Activated B cell treated with CpG ODN at 0.5 μM for 24 hours (primary cell): Measurements from ENCODE around the gene TTN. TPM values are rescaled to one million over a fixed set of nuclear protein-coding genes. Genes with fewer than 3 reads are reported as not detected.
"Not testable (repeated sequence)": the region's sequence is repeated elsewhere in the genome, so short reads cannot be mapped to it uniquely, and the experiment has no call there.

Experiments
- ATAC-seq: fragments of 200-7000 bp; cut with Tn5 transposase; one replicate; pipeline ENCODE4 v1.10.0; 2021; ENCODE audit warnings: low read depth, mild to moderate bottlenecking, moderate library complexity
- CTCF ChIA-PET: fragments of 350-600 bp; sonication (Branson Sonifier 250); formaldehyde crosslinking; loops from one replicate; lab custom pipeline; 2021; ENCODE audit warnings: antibody characterized with exemption; lab: Charles Lee
- POLR2A ChIA-PET: fragments of 350-600 bp; sonication (Branson Sonifier 250); formaldehyde crosslinking; loops from one replicate; lab custom pipeline; 2021; ENCODE audit warnings: antibody characterized with exemption; lab: Charles Lee
- DNase-seq: peaks from one replicate; pipeline ENCODE4 v3.0.0; 2022
- H3K27ac Mint-ChIP-seq: one replicate; pipeline ENCODE4 v1.8.0; 2020; ENCODE audit warnings: mixed read lengths
- H3K27me3 Mint-ChIP-seq: one replicate; pipeline ENCODE4 v1.8.0; 2021; ENCODE audit warnings: mixed read lengths
- H3K36me3 Mint-ChIP-seq: one replicate; pipeline ENCODE4 v1.8.0; 2021; ENCODE audit warnings: low read depth, mixed read lengths
- H3K4me1 Mint-ChIP-seq: one replicate; pipeline ENCODE4 v1.8.0; 2021; ENCODE audit warnings: mixed read lengths
- H3K4me3 Mint-ChIP-seq: one replicate; pipeline ENCODE4 v1.8.0; 2020; ENCODE audit warnings: mild to moderate bottlenecking, mixed read lengths
- H3K9me3 Mint-ChIP-seq: one replicate; pipeline ENCODE4 v1.8.0; 2020; ENCODE audit warnings: mixed read lengths
- intact Hi-C: fragments of 100-400 bp; cut with micrococcal nuclease; formaldehyde crosslinking; loops from one replicate; pipeline ENCODE4 v1.15.1; 2024
- total RNA-seq: library from RNA; stranded (reverse); gene quantifications from 2 replicates; pipeline ENCODE4 v1.2.3, GENCODE V29; 2022
- TF ChIP-seq, protein P1 (sequence below): fragments of 200-600 bp; IDR thresholded peaks from one replicate; pipeline ENCODE4 v1.8.0; 2022; ENCODE audit warnings: antibody characterized with exemption, mild to moderate bottlenecking

The TTN gene
- total RNA-seq, 1 donor from 2014 or later, result 40.0 TPM

GRCh38 chr2:178528647-178529046, 278.6 kb downstream of the TTN start:
- intact Hi-C loops, result no loop called here
- Mint-ChIP-seq H3K36me3 (peaks cover 51% of the 10 kb centered on the region), H3K4me1 (peaks cover 67% of the 10 kb centered on the region), H3K27me3 (no peaks in the 10 kb centered on the region), H3K4me3 (peak overlapping the region; percentile 39), H3K9me3 (no peaks in the 10 kb centered on the region), H3K27ac (peak overlapping the region; percentile 91)
- no peak for ATAC-seq
- ChIA-PET CTCF (no interaction called here), POLR2A (interaction anchor here (3.1 kb wide), 1 partner anchor 78 kb away, joined by 20 read pairs; the partner anchor contains the start of genes PJVK and PRKRA)
- DNase-seq, result no peak
- TF ChIP-seq, protein P1, sequence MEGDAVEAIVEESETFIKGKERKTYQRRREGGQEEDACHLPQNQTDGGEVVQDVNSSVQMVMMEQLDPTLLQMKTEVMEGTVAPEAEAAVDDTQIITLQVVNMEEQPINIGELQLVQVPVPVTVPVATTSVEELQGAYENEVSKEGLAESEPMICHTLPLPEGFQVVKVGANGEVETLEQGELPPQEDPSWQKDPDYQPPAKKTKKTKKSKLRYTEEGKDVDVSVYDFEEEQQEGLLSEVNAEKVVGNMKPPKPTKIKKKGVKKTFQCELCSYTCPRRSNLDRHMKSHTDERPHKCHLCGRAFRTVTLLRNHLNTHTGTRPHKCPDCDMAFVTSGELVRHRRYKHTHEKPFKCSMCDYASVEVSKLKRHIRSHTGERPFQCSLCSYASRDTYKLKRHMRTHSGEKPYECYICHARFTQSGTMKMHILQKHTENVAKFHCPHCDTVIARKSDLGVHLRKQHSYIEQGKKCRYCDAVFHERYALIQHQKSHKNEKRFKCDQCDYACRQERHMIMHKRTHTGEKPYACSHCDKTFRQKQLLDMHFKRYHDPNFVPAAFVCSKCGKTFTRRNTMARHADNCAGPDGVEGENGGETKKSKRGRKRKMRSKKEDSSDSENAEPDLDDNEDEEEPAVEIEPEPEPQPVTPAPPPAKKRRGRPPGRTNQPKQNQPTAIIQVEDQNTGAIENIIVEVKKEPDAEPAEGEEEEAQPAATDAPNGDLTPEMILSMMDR, result no peak

GRCh38 chr2:178527592-178527991, 279.6 kb downstream of the TTN start:
- no peak for DNase-seq
- Mint-ChIP-seq H3K27me3 (no peaks in the 10 kb centered on the region), H3K4me3 (no peak overlapping the region), H3K4me1 (peaks cover 74% of the 10 kb centered on the region), H3K9me3 (no peaks in the 10 kb centered on the region), H3K36me3 (peaks cover 51% of the 10 kb centered on the region), H3K27ac (peak overlapping the region; percentile 18)
- TF ChIP-seq, protein P1, result no peak
- no peak for ATAC-seq
- intact Hi-C loops, result no loop called here
- CTCF ChIA-PET, result no interaction called here
- POLR2A ChIA-PET, result interaction anchor here (0.6 kb wide), 1 partner anchor 56 kb away, joined by 3 read pairs; no protein-coding TSS in a partner anchor

GRCh38 chr2:178526256-178526655, 281.0 kb downstream of the TTN start:
- intact Hi-C loops, result no loop called here
- Mint-ChIP-seq H3K9me3 (no peaks in the 10 kb centered on the region), H3K27me3 (no peaks in the 10 kb centered on the region), H3K4me3 (no peak overlapping the region), H3K27ac (no peak overlapping the region), H3K4me1 (peaks cover 66% of the 10 kb centered on the region), H3K36me3 (peaks cover 41% of the 10 kb centered on the region)
- ChIA-PET POLR2A (no interaction called here), CTCF (no interaction called here)
- DNase-seq, result no peak
- TF ChIP-seq, protein P1, result no peak
- ATAC-seq, result no peak

- Mint-ChIP-seq H3K4me1 (peaks cover 58% of the 10 kb centered on the region), H3K36me3 (peaks cover 35% of the 10 kb centered on the region)
- H3K27me3 Mint-ChIP-seq, H3K4me3 Mint-ChIP-seq, H3K9me3 Mint-ChIP-seq, ATAC-seq, intact Hi-C loops, POLR2A ChIA-PET, DNase-seq, CTCF ChIA-PET, H3K27ac Mint-ChIP-seq: not testable (repeated sequence)
Measured at GRCh38 chr2:178525460-178525859, 281.8 kb downstream of the TTN start.

GRCh38 chr2:178525010-178525409, 282.2 kb downstream of the TTN start:
- peaks cover 35% of the 10 kb centered on the region for H3K36me3 Mint-ChIP-seq

GRCh38 chr2:178523596-178524134, 283.6 kb downstream of the TTN start:
- intact Hi-C loops, result loop anchor here (1.0 to 2.0 kb wide), 5 partner anchors 8 to 109 kb away; partner anchors contain the start of genes PJVK, PLEKHA3 and PRKRA
- no peak for ATAC-seq
- ChIA-PET CTCF (no interaction called here), POLR2A (interaction anchor here (0.9 to 1.1 kb wide), 3 partner anchors 41 to 118 kb away, joined by 3 read pairs; partner anchors contain the start of genes PJVK and PRKRA)
- Mint-ChIP-seq H3K27ac (peak overlapping the region; percentile 84), H3K36me3 (peaks cover 31% of the 10 kb centered on the region), H3K27me3 (no peaks in the 10 kb centered on the region), H3K4me1 (peaks cover 40% of the 10 kb centered on the region), H3K9me3 (no peaks in the 10 kb centered on the region), H3K4me3 (peak overlapping the region; percentile 93)
- DNase-seq, result no peak
- TF ChIP-seq, protein P1, result no peak

More at GRCh38 chr2:178525010-178525409, 282.2 kb downstream of the TTN start:
- H3K4me3 Mint-ChIP-seq, H3K27ac Mint-ChIP-seq, POLR2A ChIA-PET, intact Hi-C loops, H3K9me3 Mint-ChIP-seq, DNase-seq, CTCF ChIA-PET, ATAC-seq, H3K27me3 Mint-ChIP-seq: not testable (repeated sequence)
- peaks cover 54% of the 10 kb centered on the region for H3K4me1 Mint-ChIP-seq
